ENCODE results near the gene FN1.

Gene FN1

GRCh38 chr2:215355801-215356200, 80.1 kb downstream of the FN1 start:
- intact Hi-C loops (cut with DNase I; ENCODE audit: low total_unique reads) = no loop called here
- no peak for DNase-seq
- Histone ChIP-seq H3K27ac (no peak overlapping the region), H3K27me3 (no peaks in the 10 kb centered on the region), H3K36me3 (peaks cover 16 to 26% (median 16%) of the 10 kb centered on the region in 3 donors), H3K4me1 (no peaks in the 10 kb centered on the region), H3K9me3 (no peaks in the 10 kb centered on the region), H3K4me3 (no peak overlapping the region)
- TF ChIP-seq, protein P1, sequence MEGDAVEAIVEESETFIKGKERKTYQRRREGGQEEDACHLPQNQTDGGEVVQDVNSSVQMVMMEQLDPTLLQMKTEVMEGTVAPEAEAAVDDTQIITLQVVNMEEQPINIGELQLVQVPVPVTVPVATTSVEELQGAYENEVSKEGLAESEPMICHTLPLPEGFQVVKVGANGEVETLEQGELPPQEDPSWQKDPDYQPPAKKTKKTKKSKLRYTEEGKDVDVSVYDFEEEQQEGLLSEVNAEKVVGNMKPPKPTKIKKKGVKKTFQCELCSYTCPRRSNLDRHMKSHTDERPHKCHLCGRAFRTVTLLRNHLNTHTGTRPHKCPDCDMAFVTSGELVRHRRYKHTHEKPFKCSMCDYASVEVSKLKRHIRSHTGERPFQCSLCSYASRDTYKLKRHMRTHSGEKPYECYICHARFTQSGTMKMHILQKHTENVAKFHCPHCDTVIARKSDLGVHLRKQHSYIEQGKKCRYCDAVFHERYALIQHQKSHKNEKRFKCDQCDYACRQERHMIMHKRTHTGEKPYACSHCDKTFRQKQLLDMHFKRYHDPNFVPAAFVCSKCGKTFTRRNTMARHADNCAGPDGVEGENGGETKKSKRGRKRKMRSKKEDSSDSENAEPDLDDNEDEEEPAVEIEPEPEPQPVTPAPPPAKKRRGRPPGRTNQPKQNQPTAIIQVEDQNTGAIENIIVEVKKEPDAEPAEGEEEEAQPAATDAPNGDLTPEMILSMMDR (IDR thresholded peaks at IDR 0.05) = no peak

GRCh38 chr2:215354771-215355695, 80.8 kb downstream of the FN1 start:
- Histone ChIP-seq H3K9me3 (no peaks in the 10 kb centered on the region), H3K4me1 (no peaks in the 10 kb centered on the region), H3K27ac (no peak overlapping the region), H3K4me3 (no peak overlapping the region), H3K36me3 (peaks cover 15 to 20% (median 18%) of the 10 kb centered on the region in 3 donors), H3K27me3 (no peaks in the 10 kb centered on the region)
- TF ChIP-seq, protein P1 (IDR thresholded peaks at IDR 0.05) = no peak
- intact Hi-C loops (cut with DNase I; ENCODE audit: low total_unique reads) = no loop called here
- no peak for DNase-seq

DNA sequence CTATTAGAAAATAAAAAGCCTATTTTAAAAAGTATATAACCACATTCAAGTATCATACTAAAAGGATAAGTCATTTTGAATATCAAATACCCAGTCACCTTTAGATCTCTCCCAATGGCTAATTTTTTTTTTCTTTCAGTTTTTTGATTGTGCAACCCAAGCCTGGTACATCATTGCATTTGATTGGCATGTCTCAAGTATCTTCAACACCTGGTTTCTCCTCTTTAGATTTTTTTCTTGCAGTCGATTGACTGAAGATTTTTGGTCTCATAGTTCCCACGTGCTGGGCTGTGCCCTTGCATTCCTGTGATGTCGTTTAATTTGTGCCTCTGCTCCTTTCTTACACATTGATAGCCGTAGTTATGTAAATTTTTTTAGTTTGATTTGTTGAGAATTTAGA, 83.3 kb downstream of the FN1 start:
- no peak for DNase-seq
- H3K27me3 ChIP-seq = no peaks in the 10 kb centered on the region
- H3K27ac ChIP-seq = no peak overlapping the region
- TF ChIP-seq, protein P1 (IDR thresholded peaks at IDR 0.05) = no peak
- no peaks in the 10 kb centered on the region for H3K9me3 ChIP-seq
- H3K4me3 ChIP-seq = no peak overlapping the region
- intact Hi-C loops (cut with DNase I; ENCODE audit: low total_unique reads) = no loop called here
- no peaks in the 10 kb centered on the region for H3K4me1 ChIP-seq
- H3K36me3 ChIP-seq = peaks cover 9 to 29% (median 26%) of the 10 kb centered on the region in 3 donors

GRCh38 chr2:215347878-215348277, 88.0 kb downstream of the FN1 start:
- H3K27ac ChIP-seq = no peak overlapping the region
- peaks cover 38 to 66% (median 66%) of the 10 kb centered on the region in 3 donors for H3K36me3 ChIP-seq
- no peaks in the 10 kb centered on the region for H3K27me3 ChIP-seq
- H3K4me3 ChIP-seq = no peak overlapping the region
- intact Hi-C loops (cut with DNase I; ENCODE audit: low total_unique reads) = no loop called here
- no peaks in the 10 kb centered on the region for H3K4me1 ChIP-seq
- no peaks in the 10 kb centered on the region for H3K9me3 ChIP-seq
- no peak for DNase-seq
- TF ChIP-seq, protein P1 (IDR thresholded peaks at IDR 0.05) = no peak

- no peak for DNase-seq
- no peaks in the 10 kb centered on the region for H3K27me3 ChIP-seq
- no peaks in the 10 kb centered on the region for H3K9me3 ChIP-seq
- intact Hi-C loops (cut with DNase I; ENCODE audit: low total_unique reads) = no loop called here
- no peak overlapping the region for H3K27ac ChIP-seq
- peaks cover 62 to 76% (median 70%) of the 10 kb centered on the region in 3 donors for H3K36me3 ChIP-seq
- H3K4me3 ChIP-seq = no peak overlapping the region
- no peaks in the 10 kb centered on the region for H3K4me1 ChIP-seq
- TF ChIP-seq, protein P1 (IDR thresholded peaks at IDR 0.05) = no peak
Observed at GRCh38 chr2:215338883-215339679, 96.8 kb downstream of the FN1 start.

All from tibial artery (tissue), 4 donors.